HepG2 (cell line): ENCODE data around the gene MRPL14. TPM values are rescaled to one million over a fixed set of nuclear protein-coding genes. Genes with fewer than 3 reads are reported as not detected.

Experiments
- ARID2 ChIP-seq: sonication (generic); formaldehyde crosslinking; IDR thresholded peaks from 2 replicates; pipeline ENCODE4 v1.8.1; 2022; ENCODE audit warnings: mild to moderate bottlenecking, missing genetic modification reagents, borderline replicate concordance
- BCL6 ChIP-seq: IDR thresholded peaks from 2 replicates; pipeline ENCODE4 v1.6.1; 2016; ENCODE audit warnings: missing genetic modification reagents, missing compliant biosample characterization
- CBX2 ChIP-seq, 2 experiments: fragments of 200-600 bp in 1 of 2; sonication (generic); formaldehyde crosslinking in 1 of 2; IDR thresholded peaks; 2 replicates each; pipeline versions ENCODE4 v1.7.0 to v1.8.1; 2018 to 2022; ENCODE audit warnings: low read depth in 2 of 2, low read length in 1 of 2, mild to moderate bottlenecking in 1 of 2, missing genetic modification reagents in 1 of 2
- CENPT ChIP-seq: sonication (generic); formaldehyde crosslinking; IDR thresholded peaks from 2 replicates; pipeline ENCODE4 v1.8.0; 2022; ENCODE audit warnings: low read depth, mild to moderate bottlenecking, moderate library complexity, missing genetic modification reagents
- CHCHD3 ChIP-seq: sonication (generic); formaldehyde crosslinking; IDR thresholded peaks from 2 replicates; pipeline ENCODE4 v1.8.0; 2022; ENCODE audit warnings: mild to moderate bottlenecking, missing genetic modification reagents, moderate library complexity
- CREM ChIP-seq, 2 experiments: sonication (generic) in 1 of 2; formaldehyde crosslinking in 1 of 2; IDR thresholded peaks; 2 replicates each; pipeline versions ENCODE4 v1.4.0 to v1.6.1; 2016 to 2020; ENCODE audit warnings: antibody characterized with exemption in 1 of 2, mild to moderate bottlenecking in 1 of 2, missing genetic modification reagents in 1 of 2
- ESRRA ChIP-seq: sonication (generic); formaldehyde crosslinking; IDR thresholded peaks from 2 replicates; pipeline ENCODE4 v1.5.1; 2020; ENCODE audit warnings: mild to moderate bottlenecking, low read depth, missing genetic modification reagents
- EZH2 ChIP-seq: conservative IDR thresholded peaks from 2 replicates; pipeline ENCODE4 v1.6.1; 2012; ENCODE audit warnings: mild to moderate bottlenecking, low read depth, low read length, moderate library complexity
- IRX3 ChIP-seq: sonication (generic); formaldehyde crosslinking; IDR thresholded peaks from 2 replicates; pipeline ENCODE4 v1.8.1; 2023; ENCODE audit warnings: mild to moderate bottlenecking, low read depth, missing genetic modification reagents, borderline replicate concordance
- JUND ChIP-seq: sonication (generic); formaldehyde crosslinking; IDR thresholded peaks from 2 replicates; pipeline ENCODE4 v1.8.0; 2022; ENCODE audit warnings: mild to moderate bottlenecking, missing genetic modification reagents
- MAFF ChIP-seq: IDR thresholded peaks from 2 replicates; pipeline ENCODE4 v1.6.1; 2011; ENCODE audit warnings: low read depth, low read length, improper control_type of control experiment
- MYNN ChIP-seq: sonication (generic); formaldehyde crosslinking; IDR thresholded peaks from 2 replicates; pipeline ENCODE4 v1.4.0; 2020; ENCODE audit warnings: mild to moderate bottlenecking, low read depth, missing genetic modification reagents
- NR2F2 ChIP-seq: IDR thresholded peaks from 2 replicates; pipeline ENCODE4 v1.6.1; 2012; ENCODE audit warnings: low read depth, inconsistent platforms, borderline replicate concordance
- PPARG ChIP-seq: conservative IDR thresholded peaks from 2 replicates; pipeline ENCODE4 v1.6.1; 2016; ENCODE audit warnings: missing biosample characterization, missing genetic modification reagents
- PRPF4 ChIP-seq: fragments of 200-400 bp; formaldehyde crosslinking; IDR thresholded peaks from 2 replicates; pipeline ENCODE4 v1.6.1; 2016; ENCODE audit warnings: low read length, low read depth; ENCODE audit not compliant: poor library complexity, severe bottlenecking
- SOX6 ChIP-seq, 2 experiments: fragments of 450-650 bp in 1 of 2; sonication (generic) in 1 of 2; formaldehyde crosslinking in 1 of 2; IDR thresholded peaks; 2 replicates each; pipeline versions ENCODE4 v1.4.0 to v1.6.1; 2017 to 2020; ENCODE audit warnings: antibody characterized with exemption in 1 of 2, mild to moderate bottlenecking in 1 of 2, missing genetic modification reagents in 1 of 2
- TP53 ChIP-seq: sonication (generic); formaldehyde crosslinking; conservative IDR thresholded peaks from 2 replicates; pipeline ENCODE4 v1.4.0; 2020; ENCODE audit warnings: missing genetic modification reagents
- YEATS4 ChIP-seq: sonication (generic); formaldehyde crosslinking; IDR thresholded peaks from 2 replicates; pipeline ENCODE4 v1.4.0; 2020; ENCODE audit warnings: missing genetic modification reagents, borderline replicate concordance
- ZNF136 ChIP-seq: sonication (generic); formaldehyde crosslinking; IDR thresholded peaks from 2 replicates; pipeline ENCODE4 v1.8.1; 2022; ENCODE audit warnings: low read depth, mild to moderate bottlenecking, moderate library complexity, missing genetic modification reagents
- ZNF567 ChIP-seq: sonication (generic); formaldehyde crosslinking; IDR thresholded peaks from 2 replicates; pipeline ENCODE4 v1.8.1; 2023; ENCODE audit warnings: mild to moderate bottlenecking, missing genetic modification reagents, borderline replicate concordance
- ZNF713 ChIP-seq: sonication (generic); formaldehyde crosslinking; IDR thresholded peaks from 2 replicates; pipeline ENCODE4 v1.4.0; 2020; ENCODE audit warnings: mild to moderate bottlenecking, missing genetic modification reagents
- polyA plus RNA-seq, 8 experiments: library from polyadenylated mRNA; depleted of rRNA in 3 of 8; stranded (reverse) in 7 of 8; unstranded in 1 of 8; fragments of >200 nt; fragmentation: Illumina TruSeq in 4 of 8; extraction: Trizol in 4 of 8; gene quantifications; 2 replicates each; pipeline versions ENCODE4 v1.2.1 to v1.2.3, GENCODE V29; 2011 to 2016; ENCODE audit warnings: low read depth in 4 of 8, missing spikeins in 1 of 8, mixed read lengths in 1 of 8; ENCODE audit not compliant: insufficient read depth in 1 of 8
- total RNA-seq, 5 experiments: library from RNA; depleted of rRNA; stranded (reverse); fragments of >200 nt; fragmentation: Illumina TruSeq; extraction: Trizol; gene quantifications; 2 replicates each; pipeline ENCODE4 v1.2.3, GENCODE V29; 2016; ENCODE audit warnings: low read depth in 1 of 5
- TF ChIP-seq, protein P1 (sequence below): IDR thresholded peaks from 2 replicates; pipeline ENCODE4 v1.6.1; 2012; ENCODE audit warnings: low read depth, low read length, improper control_type of control experiment
- TF ChIP-seq, protein P2 (sequence below): IDR thresholded peaks from 2 replicates; pipeline ENCODE4 v1.4.0; 2020; ENCODE audit warnings: mild to moderate bottlenecking, missing genetic modification reagents

MRPL14 gene
- total and polyA plus RNA-seq, 2 of the 13 experiments (the other 11 are each of a cell fraction or from before 2014, with no cell fraction given): 157 to 178 TPM

DNA sequence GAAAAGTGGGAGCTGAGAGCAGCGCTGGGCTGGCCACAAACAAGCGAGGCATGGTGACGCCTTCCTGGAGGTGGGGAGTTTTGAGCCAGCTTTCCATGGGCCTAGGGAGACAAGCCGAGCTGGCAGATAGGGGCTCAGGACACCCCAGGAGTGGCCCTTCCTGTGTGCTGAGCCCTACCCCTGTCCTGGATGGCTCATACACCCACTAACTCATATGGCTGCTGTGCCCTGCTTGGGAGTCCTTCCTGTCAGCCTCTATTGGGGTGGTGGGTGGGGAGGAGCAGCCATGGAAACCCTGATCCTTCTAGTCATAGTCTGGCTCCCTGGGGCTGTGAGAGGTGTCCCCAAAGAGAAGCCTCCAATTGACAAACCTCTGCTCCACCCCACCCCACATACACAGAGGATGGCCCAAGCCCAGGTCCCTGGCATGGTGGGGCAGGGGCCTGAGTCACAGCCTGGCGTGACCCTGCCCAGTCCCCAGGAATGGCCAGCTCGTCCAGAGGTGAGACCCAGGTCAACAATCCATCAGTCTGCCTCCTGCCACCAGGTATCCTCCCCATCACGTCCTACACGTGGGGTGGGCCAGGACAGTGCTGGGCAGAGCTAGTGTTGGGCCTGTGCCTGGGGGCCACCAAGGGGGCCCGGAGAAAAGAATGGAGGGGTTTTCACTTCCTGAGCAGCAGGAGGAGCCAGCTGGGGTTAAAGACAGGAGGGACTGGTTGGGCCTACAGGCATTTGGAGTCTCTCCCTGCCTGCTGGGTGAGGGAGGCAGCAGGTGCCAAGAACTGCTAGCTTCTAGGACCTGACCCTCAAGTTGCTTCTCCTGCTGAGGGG, 52.2 kb downstream of the MRPL14 start (continued):
- TF ChIP-seq JUND (CRISPR knock-in tag) (no peak), PRPF4 (no peak), EZH2 (no peak), CREM (IDR thresholded peaks at IDR 0.05) (peak; percentile 42; the same call in 1 of the 2 replicates), CREM (CRISPR knock-in tag; IDR thresholded peaks at IDR 0.05) (no peak), MYNN (CRISPR knock-in tag) (0 out of 2 replicates have a peak, but pooled peaks have one; percentile 66), ZNF136 (CRISPR knock-in tag) (peak; percentile 79; the same call in 1 of the 2 replicates), ESRRA (CRISPR knock-in tag) (peak; percentile 77), ZNF713 (CRISPR knock-in tag) (0 out of 2 replicates have a peak, but pooled peaks have one; percentile 89), IRX3 (no peak), ARID2 (CRISPR knock-in tag) (no peak; the same call in 1 of the 2 replicates), SOX6 (IDR thresholded peaks at IDR 0.05) (no peak), SOX6 (CRISPR knock-in tag; IDR thresholded peaks at IDR 0.05) (peak; percentile 49; the same call in 1 of the 2 replicates), YEATS4 (peak; percentile 88; the same call in 1 of the 2 replicates), ZNF567 (CRISPR knock-in tag) (peak; percentile 25; the same call in 1 of the 2 replicates), CBX2 (IDR thresholded peaks at IDR 0.05; ENCODE audit: low read depth, low read length) (no peak), CBX2 (CRISPR knock-in tag; IDR thresholded peaks at IDR 0.05; ENCODE audit: low read depth) (peak; percentile 81; the same call in 1 of the 2 replicates), NR2F2 (no peak), CHCHD3 (CRISPR knock-in tag) (no peak), TP53 (CRISPR knock-in tag) (no peak), PPARG (peak; percentile 73), CENPT (CRISPR knock-in tag) (no peak), BCL6 (CRISPR knock-in tag) (peak; percentile 45; the same call in 1 of the 2 replicates), MAFF (no peak)
- TF ChIP-seq, protein P1, sequence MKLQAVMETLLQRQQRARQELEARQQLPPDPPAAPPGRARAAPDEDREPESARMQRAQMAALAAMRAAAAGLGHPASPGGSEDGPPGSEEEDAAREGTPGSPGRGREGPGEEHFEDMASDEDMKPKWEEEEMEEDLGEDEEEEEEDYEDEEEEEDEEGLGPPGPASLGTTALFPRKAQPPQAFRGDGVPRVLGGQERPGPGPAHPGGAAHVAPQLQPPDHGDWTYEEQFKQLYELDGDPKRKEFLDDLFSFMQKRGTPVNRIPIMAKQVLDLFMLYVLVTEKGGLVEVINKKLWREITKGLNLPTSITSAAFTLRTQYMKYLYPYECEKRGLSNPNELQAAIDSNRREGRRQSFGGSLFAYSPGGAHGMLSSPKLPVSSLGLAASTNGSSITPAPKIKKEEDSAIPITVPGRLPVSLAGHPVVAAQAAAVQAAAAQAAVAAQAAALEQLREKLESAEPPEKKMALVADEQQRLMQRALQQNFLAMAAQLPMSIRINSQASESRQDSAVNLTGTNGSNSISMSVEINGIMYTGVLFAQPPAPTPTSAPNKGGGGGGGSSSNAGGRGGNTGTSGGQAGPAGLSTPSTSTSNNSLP: no peak
- TF ChIP-seq, protein P2, sequence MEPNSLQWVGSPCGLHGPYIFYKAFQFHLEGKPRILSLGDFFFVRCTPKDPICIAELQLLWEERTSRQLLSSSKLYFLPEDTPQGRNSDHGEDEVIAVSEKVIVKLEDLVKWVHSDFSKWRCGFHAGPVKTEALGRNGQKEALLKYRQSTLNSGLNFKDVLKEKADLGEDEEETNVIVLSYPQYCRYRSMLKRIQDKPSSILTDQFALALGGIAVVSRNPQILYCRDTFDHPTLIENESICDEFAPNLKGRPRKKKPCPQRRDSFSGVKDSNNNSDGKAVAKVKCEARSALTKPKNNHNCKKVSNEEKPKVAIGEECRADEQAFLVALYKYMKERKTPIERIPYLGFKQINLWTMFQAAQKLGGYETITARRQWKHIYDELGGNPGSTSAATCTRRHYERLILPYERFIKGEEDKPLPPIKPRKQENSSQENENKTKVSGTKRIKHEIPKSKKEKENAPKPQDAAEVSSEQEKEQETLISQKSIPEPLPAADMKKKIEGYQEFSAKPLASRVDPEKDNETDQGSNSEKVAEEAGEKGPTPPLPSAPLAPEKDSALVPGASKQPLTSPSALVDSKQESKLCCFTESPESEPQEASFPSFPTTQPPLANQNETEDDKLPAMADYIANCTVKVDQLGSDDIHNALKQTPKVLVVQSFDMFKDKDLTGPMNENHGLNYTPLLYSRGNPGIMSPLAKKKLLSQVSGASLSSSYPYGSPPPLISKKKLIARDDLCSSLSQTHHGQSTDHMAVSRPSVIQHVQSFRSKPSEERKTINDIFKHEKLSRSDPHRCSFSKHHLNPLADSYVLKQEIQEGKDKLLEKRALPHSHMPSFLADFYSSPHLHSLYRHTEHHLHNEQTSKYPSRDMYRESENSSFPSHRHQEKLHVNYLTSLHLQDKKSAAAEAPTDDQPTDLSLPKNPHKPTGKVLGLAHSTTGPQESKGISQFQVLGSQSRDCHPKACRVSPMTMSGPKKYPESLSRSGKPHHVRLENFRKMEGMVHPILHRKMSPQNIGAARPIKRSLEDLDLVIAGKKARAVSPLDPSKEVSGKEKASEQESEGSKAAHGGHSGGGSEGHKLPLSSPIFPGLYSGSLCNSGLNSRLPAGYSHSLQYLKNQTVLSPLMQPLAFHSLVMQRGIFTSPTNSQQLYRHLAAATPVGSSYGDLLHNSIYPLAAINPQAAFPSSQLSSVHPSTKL (CRISPR knock-in tag): peak; percentile 83
